NCI-H128 (cell line): ENCODE data around the gene NR2F2.

Experiments
- DNase-seq: peaks from one replicate; lab custom pipeline; 2025; ENCODE audit not compliant: unreplicated experiment; lab: John Stamatoyannopoulos, UW

The NR2F2 gene

DNA sequence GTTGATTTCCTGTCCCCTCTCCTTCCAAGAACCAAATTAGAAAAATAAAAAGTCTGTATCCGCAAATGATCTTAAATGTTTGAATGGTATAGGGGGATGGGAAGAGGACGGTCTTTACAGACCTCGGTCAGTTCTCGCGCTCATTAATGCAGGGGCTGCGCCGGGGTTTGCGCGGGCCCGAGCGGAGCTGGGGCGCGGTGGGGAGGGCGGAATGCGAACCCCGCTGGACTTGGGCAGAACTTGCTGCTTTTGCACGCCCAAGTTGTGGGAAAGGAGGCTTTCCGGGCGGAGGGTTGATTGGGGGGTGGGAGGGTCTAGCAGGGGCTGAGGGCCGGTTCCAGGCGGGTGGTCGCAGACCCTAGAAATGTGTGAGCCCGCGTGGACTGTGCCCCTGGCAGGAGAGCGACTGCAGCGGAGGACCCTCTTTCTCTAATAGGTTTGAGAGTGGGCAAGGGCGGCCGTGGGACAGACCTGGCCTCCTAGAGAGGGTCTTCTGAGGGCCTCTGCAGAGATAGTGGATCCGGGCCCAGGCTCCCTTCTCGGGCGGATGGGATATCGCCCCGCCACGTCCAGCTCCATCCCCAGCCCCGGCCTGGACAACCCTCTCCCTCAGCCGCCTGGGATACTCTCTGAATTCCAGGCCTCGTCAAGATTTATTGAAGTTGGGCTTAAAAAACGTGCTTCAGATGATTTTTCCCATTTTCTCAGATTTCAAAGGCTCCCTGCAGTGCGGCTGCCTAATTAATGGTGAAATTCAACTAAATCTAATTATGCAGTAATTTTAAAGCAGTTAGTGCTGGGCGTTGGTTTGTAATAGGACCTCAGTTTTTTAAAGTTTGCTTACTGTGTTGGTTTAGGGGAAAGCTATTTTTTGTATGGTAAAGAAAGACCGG, 11.3 kb downstream of the NR2F2 start:
- DNase-seq = no peak

DNA sequence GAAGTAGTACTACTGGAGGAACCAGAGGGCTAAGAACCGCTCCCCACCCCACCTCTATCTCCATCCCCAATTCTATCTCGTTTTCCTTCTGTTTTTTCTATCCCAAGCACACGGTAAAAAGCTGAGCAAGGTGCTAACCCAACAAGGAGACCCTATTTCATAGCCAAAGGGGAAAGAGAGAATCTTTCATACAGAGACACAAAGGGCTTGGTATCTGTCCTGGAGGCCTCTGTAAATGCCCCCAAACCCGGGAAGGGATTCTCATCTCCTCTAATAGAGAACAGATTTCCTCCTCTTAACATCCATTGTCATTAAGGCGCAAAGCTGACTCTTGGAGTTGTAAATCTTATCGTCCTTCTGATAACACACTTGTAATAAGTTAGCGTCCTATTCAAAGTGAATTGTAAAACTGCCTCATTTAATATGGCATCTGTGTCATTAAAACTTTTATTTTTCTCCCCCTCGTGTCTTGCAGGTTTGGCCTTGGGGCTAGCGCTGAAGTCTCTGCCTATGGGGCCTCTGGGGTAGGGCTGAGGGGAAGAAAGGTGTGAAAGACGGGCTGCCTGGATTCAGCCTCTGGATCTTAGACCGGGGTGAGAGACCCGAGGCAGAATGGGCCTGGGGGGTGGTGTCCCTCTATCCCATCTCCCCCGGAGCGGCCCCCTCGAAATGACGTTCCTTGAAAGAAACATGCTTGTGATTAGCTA, 12.1 kb downstream of the NR2F2 start:
- DNase-seq = no peak

DNA sequence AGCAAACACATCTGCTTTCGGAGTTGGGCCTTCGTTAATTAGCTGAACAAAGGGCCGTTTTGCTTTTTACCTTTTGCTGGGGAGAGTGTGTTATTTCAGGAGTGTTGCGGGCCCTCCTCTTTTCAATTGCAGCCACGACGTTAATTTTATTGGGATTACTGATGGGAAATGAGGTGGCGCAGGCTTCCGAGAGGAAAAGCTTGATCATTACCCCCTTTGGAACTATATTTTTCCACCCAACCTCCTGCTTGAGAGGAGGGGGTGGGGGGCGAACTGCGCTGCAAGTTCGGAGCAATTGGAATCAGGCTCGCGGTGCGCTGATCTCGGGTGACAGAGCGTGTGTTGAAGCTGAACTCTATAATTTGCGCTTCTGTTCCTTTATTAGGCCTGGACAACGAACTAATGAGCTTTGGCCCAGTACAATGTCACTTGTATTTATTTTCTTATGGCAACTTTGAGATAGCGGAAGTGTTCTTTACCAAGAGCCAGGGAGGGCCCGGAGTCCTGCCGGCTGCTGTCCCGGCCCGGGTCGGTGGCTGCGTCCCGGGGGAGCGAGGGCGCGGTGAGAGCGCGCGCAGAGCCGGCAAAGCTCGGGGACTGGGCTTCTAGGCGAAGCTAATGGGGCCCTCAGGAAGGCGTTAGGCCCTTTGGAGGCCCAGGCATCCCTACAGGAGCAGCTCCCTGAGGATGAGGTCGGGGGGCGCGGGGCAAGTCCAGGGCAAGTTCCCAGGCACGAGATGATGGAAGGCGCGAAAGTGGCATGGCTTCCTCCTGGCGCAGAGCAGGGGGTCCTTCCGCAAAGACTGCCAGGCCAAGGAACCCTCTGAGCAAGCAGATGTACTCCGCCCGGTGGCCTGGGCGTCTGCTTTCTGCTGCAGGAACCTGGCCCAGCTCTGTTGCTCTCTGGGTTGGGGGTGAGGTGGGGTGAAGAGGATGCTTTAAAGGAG, 12.9 kb downstream of the NR2F2 start:
- DNase-seq = no peak

DNA sequence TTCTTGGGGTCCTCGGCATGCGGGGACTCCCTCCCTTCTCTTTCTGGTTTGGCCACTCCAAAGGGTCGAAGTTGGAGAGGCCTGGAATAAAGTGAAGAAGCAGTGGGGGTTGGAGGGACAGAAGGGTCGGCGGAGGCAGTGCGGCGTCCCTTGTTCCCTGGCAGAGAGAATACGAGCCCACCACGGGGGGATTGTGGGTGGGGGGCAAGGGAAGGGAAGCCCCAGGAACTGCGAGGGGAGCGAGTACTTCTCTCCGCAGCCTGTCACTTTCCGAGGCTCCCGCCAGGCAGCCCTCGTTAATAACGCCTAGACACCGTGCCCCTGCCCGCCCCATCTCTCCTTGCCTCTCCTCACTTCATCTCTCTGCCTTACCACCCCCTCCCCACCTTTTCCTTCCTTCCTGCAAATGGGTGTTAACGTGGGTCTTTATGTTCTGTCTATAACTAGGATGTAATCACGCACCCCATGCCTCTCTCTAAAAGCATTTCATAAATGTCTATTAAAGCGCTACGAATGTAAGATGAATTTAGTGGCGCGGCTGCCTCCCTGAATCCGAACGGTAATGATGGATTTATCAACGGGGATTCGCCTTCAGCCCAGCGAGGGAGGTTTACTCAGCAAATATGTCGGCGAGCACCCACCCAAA, 13.7 kb downstream of the NR2F2 start:
- no peak for DNase-seq

- DNase-seq = no peak
These were observed 14.4 kb downstream of the NR2F2 start for GRCh38 chr15:96344706-96345559.

DNA sequence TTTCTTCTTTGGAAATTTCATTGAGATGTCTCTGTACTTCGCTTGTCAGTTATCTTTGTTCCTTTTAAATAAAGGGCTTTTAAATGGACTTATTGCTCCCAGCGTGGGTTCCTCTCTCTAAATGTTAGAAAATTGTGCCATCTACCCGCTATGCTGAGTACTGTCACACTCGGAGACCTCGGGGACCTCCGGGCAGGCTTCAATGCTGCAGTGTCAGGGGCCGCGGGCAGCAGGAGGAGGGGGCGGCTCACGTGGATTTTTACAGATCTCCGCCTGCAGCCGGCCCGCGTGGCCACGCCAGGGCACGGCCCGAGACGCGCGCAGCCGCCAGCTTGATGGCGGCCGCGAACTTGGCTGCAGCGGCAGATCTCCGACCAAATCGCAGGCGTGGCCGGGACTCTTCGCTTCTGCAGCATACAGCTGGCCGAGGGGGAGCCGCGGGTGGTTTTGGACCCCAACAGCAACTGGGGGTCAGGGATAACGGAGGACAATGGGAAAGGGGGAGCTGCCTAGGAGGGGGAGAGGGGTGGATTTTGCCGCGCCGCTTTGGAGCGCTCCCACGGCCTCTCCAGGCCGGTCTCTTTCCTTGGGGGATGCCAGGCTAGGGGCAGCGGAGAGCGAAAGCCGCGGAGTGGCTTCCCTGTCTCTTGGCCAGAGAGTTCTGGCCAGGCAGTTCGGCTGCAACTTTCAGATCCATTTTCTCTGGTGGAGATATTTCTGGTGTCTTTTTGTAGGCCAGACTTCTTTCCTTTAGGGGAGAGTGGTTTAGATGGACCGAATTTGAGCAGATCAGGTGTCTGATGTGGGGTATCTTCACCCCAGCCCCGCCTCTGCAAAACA, 15.3 kb downstream of the NR2F2 start:
- no peak for DNase-seq

- DNase-seq = no peak
These were observed 16.0 kb downstream of the NR2F2 start for GRCh38 chr15:96346409-96346970.

GRCh38 chr15:96347181-96348111, 16.9 kb downstream of the NR2F2 start:
- DNase-seq = no peak

DNA sequence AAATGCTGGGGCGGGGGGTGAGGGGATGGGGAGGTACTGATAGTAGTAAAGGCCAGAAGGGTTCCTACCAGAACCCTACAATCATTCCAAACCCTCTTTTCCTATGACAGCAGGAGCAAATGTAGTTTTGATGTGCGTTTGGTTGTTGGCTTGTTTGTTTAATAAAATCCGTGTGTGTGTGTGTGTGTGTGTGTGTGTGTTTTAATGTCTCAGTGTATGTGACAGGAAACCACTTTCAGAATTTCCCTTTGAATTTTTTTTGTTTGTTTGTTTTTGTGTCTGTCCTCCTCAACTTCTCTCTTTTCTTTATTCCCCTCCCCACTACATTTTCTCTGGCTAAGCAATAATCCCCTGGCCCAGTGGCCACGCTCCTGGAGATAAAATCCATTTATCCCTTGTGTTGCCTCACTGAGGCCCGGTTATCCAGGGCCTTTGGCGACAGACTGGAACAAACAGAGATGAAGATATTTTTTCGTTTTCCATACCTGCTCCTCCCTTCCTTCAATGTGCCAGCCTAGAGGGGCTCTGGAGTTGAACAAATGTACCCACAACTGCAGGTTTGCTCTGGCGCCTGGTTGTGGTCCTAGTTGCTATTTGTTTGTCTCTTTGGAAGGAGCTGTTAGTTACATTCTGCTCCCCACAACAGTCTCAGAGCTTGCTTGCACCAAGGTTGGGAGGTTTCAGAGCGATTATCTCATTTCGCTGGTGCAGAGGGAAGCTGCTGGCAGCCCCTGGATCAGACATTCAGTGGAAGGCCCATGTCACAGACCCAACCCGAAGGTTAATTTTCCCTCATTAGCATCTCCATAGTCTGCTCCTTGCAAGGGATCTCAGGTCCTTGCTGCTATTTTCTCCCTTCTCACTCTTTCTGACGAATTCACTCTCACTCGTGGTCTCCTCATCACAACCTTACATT, 17.9 kb downstream of the NR2F2 start:
- no peak for DNase-seq

GRCh38 chr15:96349034-96349856, 18.7 kb downstream of the NR2F2 start:
- no peak for DNase-seq

DNA sequence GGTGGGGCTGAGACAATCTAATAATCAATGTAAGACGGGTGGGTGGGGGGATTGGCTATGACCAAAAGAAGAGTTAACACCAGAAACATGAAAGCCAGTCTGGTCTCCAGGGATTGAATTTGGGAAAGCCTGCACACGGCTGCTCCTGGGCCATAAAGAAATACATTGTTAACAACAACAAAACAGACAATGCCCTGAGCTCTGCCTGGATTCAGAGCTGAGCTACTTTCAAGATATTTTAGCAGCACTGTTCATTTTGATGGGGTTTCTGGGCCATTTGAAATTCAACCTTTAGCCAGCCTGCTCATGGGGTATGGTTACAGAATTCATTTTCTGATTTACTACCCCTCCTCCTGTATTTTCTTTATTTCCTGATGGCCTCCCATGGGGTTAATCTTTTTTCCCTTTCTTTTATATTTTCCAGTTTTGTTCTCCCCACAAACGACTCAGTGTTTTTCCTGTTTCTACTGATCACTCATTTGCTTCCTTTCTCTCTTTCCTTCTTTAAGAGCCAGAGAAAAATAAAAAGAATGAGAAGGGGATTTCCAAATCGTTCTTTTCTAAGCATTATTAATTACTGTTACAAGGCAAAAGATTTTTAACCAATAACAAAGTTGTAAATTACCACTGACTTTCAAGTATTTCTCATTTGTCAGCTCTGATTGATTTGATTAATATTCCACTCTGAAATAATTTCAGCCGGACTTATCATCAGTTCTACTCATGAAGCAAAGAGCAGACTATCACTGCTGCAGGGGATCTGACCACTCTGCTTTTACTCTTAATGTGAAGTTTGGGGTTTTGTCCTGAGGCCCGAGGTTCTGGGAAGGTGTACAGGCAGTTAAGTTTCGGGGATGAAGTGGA, 19.6 kb downstream of the NR2F2 start:
- no peak for DNase-seq

DNA sequence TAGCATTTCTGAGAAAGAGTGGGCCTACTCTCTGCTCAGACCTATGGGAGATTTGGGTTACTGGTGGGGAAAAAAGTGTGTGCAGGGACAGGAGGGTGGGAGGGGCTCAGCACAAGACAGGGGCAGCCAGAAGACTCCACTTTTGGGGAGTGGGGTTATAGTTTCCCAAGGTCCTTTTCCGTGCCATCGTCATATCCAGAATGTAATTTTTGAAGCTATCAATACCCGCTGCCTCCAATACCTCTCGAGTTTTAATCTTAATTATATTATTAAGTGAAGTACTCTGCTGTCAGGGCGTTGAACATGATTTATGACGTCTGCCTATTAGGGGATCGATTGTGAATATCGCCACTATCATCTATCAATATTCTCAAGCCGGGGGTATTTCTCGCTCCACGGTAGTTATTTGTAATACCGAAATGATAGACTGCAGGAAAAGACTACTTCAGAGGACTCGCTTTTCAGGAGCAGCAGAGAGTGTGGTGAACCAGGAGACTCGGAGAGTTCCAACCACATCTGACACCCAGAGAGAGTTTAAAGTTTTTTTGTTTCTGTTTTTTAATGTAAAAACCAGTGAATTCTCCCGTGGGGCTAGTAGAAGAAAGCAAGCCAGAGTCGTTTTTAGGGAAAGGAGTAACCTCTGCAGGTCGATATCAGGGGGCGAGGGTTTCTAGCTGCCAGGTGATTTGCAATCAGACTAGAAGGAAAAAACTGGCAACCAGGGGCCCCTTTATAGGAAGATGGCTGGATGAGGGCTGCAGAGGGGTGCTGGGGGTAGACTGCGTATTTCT, 20.6 kb downstream of the NR2F2 start:
- DNase-seq = no peak

- DNase-seq = no peak
These were observed 21.5 kb downstream of the NR2F2 start for GRCh38 chr15:96351761-96352603.
